Tibial artery (tissue), 4 donors: Measurements from ENCODE around the gene TECR.
A peak's percentile ranks its signal among the peaks of the same experiment; 100 is the strongest.

Experiments used
- DNase-seq, 2 donors: peaks; one replicate each; pipeline ENCODE4 v3.0.0-alpha.2; 2019
- H3K27ac ChIP-seq, 2 donors: fragments of 200-600 bp; sonication (generic) in 1 of 2; 1 replicate in 1 of 2; 2 replicates in 1 of 2; pipeline ENCODE4 v1.5.1; 2018 to 2019; ENCODE audit warnings: mild to moderate bottlenecking in 1 of 2
- H3K27me3 ChIP-seq, 2 donors: fragments of 200-600 bp; sonication (generic) in 1 of 2; one replicate each; pipeline versions ENCODE4 v1.5.1 to v1.6.0; 2016 to 2019
- H3K36me3 ChIP-seq, 3 donors: fragments of 200-600 bp; sonication (generic) in 2 of 3; one replicate each; pipeline ENCODE4 v1.5.1; 2016 to 2019; ENCODE audit warnings: mild to moderate bottlenecking in 2 of 3
- H3K4me1 ChIP-seq, 4 donors: fragments of 200-600 bp; sonication (generic) in 2 of 4; 1 replicate in 3 of 4; 2 replicates in 1 of 4; pipeline ENCODE4 v1.5.1; 2016 to 2019
- H3K4me3 ChIP-seq, 2 donors: fragments of 200-600 bp; sonication (generic) in 1 of 2; 1 replicate in 1 of 2; 2 replicates in 1 of 2; pipeline ENCODE4 v1.5.1; 2018 to 2019; ENCODE audit warnings: mild to moderate bottlenecking in 2 of 2
- H3K9me3 ChIP-seq, 3 donors: fragments of 200-600 bp; sonication (generic) in 1 of 3; one replicate each; pipeline ENCODE4 v1.5.1; 2016 to 2019
- intact Hi-C: fragments of 100-400 bp; cut with DNase I; formaldehyde crosslinking; loops from one replicate; pipeline ENCODE4 v1.15.0; 2023; ENCODE audit warnings: low total_unique reads
- TF ChIP-seq, protein P1 (sequence below), 2 experiments: fragments of 200-600 bp in 1 of 2; fragments of 450-650 bp in 1 of 2; IDR thresholded peaks; one replicate each; pipeline ENCODE4 v1.5.1; 2017 to 2019; ENCODE audit warnings: antibody characterized with exemption in 2 of 2, mild to moderate bottlenecking in 1 of 2, moderate library complexity in 1 of 2

TECR gene

DNA sequence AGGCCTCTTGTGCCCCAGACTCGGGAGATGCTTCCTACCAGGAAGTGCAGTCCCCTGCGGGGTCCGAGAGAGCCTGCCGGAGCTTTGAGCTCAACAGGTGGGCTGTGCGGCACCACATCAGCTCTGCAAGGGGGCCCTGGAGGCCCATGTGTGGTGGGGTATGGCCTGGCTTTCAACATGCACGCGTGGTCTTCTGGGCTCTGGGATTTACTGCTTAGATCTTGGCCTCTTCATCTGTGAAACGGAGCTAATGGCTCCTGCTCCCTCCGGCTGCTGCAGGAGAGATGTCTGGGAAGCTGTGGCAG, 24.5 kb downstream of the TECR start:
- Histone ChIP-seq H3K4me1 (peaks cover 0 to 46% (median 4%) of the 10 kb centered on the region in 4 donors), H3K36me3 (peaks cover 4 to 10% (median 8%) of the 10 kb centered on the region in 3 donors), H3K27me3 (no peaks in the 10 kb centered on the region), H3K27ac (no peak overlapping the region), H3K9me3 (no peaks in the 10 kb centered on the region), H3K4me3 (no peak overlapping the region)
- no peak for DNase-seq
- TF ChIP-seq, protein P1, sequence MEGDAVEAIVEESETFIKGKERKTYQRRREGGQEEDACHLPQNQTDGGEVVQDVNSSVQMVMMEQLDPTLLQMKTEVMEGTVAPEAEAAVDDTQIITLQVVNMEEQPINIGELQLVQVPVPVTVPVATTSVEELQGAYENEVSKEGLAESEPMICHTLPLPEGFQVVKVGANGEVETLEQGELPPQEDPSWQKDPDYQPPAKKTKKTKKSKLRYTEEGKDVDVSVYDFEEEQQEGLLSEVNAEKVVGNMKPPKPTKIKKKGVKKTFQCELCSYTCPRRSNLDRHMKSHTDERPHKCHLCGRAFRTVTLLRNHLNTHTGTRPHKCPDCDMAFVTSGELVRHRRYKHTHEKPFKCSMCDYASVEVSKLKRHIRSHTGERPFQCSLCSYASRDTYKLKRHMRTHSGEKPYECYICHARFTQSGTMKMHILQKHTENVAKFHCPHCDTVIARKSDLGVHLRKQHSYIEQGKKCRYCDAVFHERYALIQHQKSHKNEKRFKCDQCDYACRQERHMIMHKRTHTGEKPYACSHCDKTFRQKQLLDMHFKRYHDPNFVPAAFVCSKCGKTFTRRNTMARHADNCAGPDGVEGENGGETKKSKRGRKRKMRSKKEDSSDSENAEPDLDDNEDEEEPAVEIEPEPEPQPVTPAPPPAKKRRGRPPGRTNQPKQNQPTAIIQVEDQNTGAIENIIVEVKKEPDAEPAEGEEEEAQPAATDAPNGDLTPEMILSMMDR (IDR thresholded peaks at IDR 0.05) = no peak
- intact Hi-C loops = no loop called here

DNA sequence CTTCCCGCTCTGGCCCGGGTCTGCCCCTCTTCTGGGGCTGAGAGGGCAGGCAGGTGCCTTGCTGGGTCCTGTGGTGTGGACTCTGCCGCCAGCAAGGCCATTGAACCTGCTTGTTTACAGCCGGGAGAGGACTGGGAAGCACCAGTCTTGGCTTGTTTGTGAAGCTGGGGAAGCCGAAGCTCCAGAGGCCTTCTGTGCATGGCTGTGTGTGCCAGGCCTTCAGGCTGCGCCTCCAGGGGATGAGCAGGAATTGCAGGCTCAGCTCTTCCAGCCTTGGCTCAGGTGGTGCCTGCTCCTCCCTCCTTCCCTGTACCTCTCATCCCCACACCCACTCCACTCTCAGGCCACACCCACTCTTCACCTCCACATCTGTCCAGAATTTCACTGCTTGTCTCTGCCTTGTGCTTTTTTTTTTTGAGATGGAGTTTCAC, 25.0 kb downstream of the TECR start:
- DNase-seq = no peak
- H3K27ac ChIP-seq = no peak overlapping the region
- H3K9me3 ChIP-seq = no peaks in the 10 kb centered on the region
- no peak overlapping the region for H3K4me3 ChIP-seq
- TF ChIP-seq, protein P1 (IDR thresholded peaks at IDR 0.05) = no peak
- H3K36me3 ChIP-seq = peaks cover 3 to 5% (median 5%) of the 10 kb centered on the region in 3 donors
- peaks cover 0 to 46% (median 4%) of the 10 kb centered on the region in 4 donors for H3K4me1 ChIP-seq
- intact Hi-C loops = no loop called here
- H3K27me3 ChIP-seq = no peaks in the 10 kb centered on the region

DNA sequence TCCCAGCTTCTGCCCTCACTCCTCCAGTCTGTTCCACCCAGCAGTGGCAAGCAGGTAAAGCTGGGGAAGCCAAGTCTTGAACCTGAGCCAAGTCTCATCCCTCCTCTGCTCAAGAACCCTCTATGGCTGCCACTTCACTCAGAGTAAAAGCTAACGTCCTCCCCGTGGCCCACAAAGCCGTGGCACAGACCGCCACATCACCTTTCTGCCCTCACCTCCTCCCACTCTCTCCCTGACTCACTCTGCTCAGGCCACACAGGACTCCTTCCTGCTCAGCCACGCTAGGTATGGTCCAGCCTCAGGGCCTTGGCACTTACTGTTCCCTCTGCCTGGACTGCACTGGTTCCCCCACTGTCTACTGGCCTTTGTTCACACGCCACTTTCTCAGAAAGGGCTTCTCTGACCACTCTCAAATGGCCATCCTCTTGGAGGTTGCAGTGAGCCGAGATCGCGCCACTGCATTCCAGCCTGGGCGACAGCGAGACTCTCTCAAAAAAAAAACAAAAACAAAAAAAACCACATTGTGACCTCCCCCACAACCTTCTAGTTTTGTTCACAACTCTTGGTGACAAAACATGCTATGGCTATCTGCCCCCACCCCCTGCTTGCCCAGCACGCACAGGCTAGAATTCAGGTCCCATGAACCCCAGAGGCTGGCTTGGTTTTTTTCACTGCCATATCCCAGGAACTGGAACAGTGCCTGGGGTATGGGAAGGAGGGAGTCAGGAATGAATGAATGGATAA, 26.7 kb downstream of the TECR start:
- DNase-seq = no peak
- Histone ChIP-seq H3K27ac (no peak overlapping the region), H3K36me3 (no peaks in the 10 kb centered on the region), H3K9me3 (no peaks in the 10 kb centered on the region), H3K27me3 (no peaks in the 10 kb centered on the region), H3K4me1 (peaks cover 0 to 53% (median 15%) of the 10 kb centered on the region in 4 donors), H3K4me3 (peak overlapping the region in 1 of 2 donors; percentile 33)
- TF ChIP-seq, protein P1 (IDR thresholded peaks at IDR 0.05) = no peak
- intact Hi-C loops = no loop called here

DNA sequence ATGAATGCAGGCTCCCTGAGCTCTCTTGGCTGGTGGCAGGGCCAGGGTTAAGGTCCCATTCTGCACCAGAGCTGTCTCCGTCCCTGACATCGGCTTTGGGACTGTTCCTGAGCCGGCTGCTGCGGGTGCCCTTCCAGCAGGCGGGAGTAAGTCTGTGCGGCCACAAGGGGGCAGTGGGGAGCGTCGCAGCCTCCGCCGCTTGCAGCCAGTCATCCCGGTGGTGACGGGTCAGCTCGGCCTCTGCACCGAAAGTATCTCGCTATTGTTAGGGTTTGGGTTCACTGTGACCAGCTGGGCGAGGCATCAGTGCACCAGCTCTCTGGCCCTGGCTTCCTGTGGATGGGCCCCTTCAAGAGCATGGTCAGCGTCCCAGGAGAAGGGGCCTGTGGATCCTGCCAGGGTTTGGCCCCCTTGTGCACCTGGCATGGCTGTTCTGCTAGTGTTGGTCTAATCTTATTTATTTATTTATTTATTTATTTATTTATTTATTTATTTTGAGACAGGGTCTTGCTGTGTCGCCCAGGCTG, 27.3 kb downstream of the TECR start:
- Histone ChIP-seq H3K27ac (no peak overlapping the region), H3K9me3 (no peaks in the 10 kb centered on the region), H3K27me3 (no peaks in the 10 kb centered on the region), H3K36me3 (no peaks in the 10 kb centered on the region), H3K4me3 (peak overlapping the region; percentile 18 to 33), H3K4me1 (peaks cover 0 to 55% (median 22%) of the 10 kb centered on the region in 4 donors)
- intact Hi-C loops = no loop called here
- peak; percentile 44 to 81 for DNase-seq
- TF ChIP-seq, protein P1 (IDR thresholded peaks at IDR 0.05) = peak; percentile 83 to 95

DNA sequence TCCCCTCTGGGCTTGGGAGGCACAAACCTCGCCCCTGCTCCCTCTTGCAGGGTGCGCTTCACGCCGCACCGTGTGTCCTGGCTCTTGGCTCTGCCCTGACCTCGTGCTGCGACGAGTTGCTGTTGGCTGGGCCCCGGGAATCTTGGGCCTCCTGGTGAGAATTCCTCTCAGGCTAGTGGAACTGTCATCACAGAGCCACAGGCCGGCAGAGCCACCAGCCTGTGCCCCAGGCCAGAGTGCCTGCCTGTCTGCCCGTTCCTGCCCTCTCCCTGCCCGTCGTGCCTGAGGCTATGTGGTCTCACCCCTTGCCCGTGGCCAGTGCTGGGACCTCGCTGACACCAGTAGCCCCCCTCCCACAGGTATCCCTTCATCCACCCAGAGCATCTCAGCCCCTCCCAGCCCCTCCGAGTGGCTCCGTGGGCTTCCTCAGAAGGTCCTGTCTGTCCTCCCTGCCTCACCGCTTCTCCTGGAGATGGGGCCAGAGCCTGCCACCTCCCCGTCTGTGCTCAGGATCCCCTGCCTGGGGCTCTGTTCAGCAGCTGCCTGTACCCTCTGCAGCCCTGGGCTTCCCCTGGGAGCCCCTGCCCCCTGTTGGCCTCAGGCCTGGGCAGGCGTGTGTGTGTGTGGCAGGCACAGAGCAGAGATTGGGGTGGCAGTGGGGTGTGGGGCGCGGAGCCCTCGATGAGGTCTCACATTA, 29.1 kb downstream of the TECR start:
- TF ChIP-seq, protein P1 (IDR thresholded peaks at IDR 0.05) = no peak
- no peaks in the 10 kb centered on the region for H3K9me3 ChIP-seq
- DNase-seq = no peak
- intact Hi-C loops = no loop called here
- no peak overlapping the region for H3K27ac ChIP-seq
- H3K4me3 ChIP-seq = no peak overlapping the region
- no peaks in the 10 kb centered on the region for H3K36me3 ChIP-seq
- peaks cover 0 to 65% (median 33%) of the 10 kb centered on the region in 4 donors for H3K4me1 ChIP-seq
- H3K27me3 ChIP-seq = no peaks in the 10 kb centered on the region
